CD4-positive, alpha-beta T cell treated with Interleukin-6 for 4 hours (primary cell): Measurements from ENCODE around the gene MAL.
"Not testable (repeated sequence)": the region's sequence is repeated elsewhere in the genome, so short reads cannot be mapped to it uniquely, and the experiment has no call there.

Source experiments
- DNase-seq: peaks from one replicate; pipeline ENCODE4 v3.0.0-alpha.2; 2020; ENCODE audit warnings: mixed read lengths

The MAL gene

DNA sequence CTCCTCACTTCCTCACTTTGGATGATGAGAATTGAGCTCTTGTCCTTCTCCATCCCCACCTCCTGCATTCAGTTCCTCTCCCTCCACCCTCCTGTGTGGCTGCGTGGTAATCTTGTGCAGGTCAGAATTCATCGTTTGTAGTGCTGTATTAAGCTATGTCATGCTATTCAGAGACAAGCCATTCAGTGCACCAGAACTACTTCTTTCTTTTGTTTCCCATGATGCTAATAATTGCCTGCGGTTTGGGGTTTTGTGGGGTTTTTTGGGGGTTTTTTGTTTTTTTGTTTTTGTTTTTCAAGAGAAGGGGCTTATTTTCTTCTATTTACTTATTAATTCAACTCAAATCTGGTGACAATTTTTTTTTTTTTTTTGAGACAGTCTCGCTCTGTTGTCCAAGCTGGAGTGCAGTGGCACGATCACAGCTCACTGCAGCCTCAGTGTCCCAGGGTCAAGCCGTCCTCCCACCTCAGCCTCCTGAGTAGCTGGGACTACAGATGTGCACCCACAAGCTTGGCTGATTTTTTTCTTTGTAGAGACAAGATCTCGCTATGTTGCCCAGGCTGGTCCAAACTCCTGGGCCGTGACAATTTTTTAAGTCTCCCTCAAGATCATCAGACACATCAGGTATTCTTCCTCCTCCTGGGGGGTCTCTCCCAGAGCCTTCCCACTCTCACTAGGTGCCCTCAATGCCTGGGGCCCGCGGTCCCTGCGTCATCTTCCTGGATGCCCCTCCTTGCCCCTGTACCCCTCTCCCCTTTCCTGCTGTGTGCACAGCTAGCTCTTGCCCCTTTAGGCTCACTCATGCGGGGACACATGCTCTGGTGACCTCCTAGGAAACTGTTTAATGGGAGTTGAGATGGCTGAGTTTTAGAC lies 37.8 kb downstream of the MAL start:
- DNase-seq, result no peak

DNA sequence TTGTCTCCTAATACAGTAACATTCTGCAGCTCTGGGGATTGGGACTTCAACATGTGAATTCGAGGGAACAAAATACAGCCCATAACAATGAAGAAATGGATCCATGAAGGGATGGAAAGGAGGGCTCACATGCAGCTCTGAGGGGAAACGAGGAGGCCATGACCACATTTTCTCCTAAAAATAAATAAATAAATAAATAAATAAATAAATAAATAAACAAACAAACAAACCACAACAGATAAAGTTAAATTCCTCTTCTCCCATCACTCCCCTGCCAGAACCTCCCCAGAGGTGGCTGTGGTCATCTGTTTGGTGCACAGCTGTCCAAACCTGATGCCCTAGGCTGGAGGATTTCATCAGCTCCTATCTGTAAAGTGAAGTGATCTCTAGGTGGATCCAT lies 42.7 kb downstream of the MAL start:
- no peak for DNase-seq

DNA sequence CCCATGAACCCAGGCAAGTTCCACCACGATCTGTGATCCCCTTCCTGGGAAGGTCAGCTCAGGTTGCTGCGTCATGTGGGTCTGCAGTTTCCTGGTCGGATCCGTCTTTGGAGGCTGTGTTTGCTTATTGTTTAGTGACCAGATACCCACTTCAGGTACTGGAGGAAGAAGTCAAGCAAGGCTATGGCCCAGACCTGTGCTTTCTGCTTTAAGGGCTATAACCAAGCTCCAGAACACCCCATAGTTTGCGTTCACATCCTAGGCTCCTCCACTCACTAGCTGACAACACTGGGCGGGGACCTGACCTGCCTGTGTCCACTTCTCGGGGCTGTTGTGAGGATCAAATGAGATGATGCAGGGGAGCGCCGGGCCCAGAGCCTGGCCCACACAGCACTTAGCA lies 44.0 kb downstream of the MAL start:
- no peak for DNase-seq

DNA sequence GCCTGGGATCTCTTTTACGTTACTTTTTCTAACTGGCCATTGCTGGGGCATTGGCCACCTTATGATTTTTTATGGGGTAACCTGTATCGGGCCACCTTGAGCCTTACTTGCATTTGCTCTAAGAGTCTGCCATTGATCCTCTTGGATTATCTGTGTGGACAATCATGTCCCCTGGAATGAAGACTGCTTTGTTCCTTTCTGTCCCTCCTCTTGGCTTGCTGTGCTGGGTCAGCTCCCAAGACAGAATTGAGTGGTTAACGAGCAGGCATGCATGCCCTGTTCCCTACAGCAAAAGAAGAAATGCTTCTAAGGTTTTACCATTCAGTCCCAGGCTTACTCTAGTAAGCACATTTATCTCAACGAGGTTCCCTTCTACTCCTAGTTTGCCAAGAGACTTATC lies 46.3 kb downstream of the MAL start:
- no peak for DNase-seq

DNA sequence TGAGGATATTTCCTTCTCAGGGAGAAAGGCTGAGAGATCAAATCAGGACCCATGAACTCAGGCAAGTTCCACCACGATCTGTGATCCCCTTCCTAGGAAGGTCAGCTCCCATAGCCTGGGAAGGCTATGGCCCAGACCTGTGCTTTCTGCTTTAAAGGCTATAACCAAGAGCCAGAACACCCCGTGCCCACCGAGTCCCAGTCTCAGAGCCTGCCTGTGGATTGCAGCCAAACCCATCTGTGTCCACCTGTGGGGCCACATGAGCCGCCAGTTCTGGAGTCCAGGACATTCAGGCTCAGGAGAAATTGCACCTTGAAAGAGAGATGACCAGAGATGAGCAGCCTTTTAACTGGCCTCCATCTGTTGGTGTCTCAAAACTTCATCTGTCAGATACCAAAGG lies 46.9 kb downstream of the MAL start:
- DNase-seq, result no peak

DNA sequence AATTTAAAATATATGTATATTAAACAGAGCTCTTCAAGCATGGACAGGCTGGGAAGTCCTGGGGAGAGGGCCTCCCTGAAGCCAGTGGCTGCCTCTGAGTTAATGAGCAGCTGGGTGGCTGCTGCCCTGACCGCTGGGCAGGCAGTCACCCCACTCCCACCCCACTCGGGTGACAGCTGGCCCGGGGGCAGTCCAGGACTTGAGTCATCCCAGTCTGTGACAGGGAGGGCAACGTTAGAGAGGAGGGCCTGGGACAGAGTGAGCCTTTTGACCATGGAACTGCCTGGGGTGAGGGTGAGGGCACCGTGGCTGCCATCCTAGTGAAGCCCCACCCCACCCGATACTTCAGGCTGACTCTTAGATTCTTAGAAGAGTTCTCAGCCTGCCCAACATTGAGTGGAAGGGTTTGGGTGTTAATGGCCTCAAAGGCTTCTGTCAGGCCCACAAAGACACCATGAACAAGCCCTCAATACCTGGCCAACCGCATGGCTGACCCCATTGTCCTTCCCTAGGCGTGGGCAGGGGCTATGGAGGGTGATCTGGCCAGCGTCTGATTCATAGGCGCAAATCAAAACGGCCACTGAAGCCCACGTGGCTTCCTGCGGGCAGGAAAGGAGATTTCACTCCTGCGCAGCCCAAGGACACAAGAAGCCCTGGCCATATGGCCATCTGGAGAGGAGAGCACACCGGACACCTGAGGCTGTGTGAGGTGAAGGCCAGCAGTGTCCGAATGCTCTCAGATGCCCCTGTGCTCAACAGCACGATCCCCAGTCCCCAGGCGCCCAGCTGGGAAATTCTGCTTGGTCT lies 48.6 kb downstream of the MAL start:
- DNase-seq, result peak; percentile 21

DNA sequence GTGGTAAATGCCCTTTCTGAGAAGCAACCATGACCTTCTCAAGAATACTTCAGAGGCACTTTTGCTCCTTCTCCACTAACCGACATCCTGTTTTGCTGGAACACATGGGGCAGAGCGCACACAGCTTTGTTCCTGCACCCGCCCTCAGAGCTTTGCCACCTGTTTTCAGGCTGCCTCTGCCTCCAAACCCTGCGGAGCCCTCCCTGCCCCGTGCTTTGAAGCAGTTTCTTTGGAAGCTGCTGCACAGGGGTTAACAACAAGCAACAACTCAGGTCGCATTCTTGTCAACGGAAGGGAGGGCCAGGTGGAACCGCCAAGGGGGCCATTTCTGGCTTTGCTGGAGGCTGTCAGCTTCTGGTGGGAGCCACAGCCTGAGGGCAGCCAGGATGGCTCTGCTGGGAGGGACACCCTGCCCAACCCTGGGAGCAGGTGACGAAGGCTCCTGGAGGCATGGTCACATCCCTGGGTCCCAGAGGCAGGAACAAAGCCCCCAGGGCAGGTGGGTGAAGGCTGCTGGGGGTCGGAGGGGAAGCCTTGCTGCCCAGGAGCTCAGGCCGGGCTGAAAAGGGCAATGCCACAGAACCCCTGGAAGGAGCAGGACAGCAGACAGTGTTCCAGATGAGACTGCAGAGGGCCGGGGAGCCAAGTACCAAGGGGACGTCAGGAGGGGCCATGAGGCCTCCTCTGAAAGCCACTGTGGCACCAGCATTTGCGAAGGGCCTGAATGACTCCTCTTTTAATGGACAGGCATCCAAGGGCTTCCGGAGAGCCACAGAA lies 49.3 kb downstream of the MAL start:
- DNase-seq, result peak; percentile 86

DNA sequence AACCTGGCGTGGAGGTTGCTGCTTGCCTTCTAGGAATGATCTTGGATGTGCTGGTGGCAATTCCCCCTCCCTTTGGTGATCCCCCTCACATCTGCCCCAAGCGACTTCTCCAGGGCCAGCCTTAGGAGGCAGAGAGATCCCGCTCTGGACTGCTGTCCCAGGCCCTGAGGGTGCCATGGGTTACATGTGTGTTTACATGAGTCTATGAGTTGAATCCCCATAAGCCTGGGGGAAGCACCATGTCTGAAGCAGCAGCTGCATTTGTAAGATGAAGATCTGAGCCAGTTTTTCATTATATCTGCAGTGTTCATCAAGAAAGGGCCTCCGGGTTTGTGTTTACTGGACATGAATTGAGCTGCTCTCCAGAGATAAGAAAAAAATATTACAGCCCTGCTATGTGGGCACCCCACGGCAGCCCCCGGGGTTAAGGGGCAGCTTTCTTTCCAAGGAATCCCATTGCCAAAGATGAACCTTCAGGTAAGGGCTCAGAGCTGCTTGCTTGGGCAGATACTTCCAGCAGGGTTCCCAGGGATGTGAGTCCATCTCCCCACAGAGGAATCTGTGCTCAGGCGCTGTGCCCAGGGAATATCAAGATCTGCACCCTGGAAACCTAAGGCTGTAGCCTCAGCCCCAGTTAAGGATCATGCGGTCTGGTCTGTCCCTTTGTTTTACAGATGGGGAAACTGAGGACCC lies 50.1 kb downstream of the MAL start:
- peak; percentile 23 for DNase-seq

DNA sequence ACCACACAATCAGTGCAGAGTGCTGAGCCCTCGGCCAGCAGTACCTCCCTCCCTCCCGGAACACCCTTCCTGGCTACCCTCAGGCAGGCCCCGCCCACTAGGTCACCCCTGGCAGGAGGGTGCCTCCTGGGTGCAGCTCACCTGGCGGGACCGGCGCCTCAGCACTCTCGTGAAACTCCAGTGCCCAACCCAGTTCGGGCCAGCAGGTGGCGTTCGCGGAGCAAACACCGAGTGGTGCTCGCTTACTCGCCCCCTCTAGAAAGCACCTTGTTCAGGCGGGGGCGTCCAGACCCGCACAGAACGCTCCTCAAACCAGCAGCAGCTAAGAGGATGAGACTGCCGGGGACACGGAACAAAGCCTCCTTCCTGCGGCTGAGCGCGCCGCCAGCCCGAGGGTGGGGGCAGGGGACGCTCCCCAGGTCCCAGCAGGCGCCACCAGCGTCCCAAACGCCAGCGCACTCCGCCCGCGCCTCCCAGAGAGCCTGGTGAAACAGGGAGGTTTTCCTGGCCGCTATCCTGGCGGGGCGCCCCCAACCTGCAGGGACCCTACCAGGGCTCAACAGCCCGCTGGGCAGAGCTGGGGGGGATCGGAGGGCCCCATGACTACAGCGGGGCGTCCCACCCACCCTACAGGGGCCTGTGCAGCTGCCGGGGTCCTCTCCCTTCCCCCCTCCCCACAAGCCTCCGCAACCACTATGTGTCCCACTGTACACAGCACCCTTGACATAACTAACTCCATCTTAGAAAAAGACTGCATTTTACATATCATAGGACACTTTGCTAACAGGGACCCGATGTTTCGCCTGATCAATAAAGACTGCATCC lies 51.4 kb downstream of the MAL start:
- DNase-seq, result peak; percentile 97

DNA sequence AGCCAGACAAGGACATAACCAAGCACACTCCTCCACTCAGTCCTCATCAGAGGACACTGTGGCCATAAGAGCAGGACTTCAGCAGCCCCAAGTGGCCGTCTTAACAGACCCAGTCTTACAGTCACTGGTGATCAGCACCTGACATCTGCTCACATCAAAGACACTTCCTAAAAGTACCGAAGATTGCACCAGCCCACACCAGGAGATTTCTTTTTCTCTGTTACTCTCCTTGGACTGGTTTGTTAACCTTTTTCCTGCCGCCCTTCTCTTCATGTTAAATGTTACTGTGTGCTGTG lies 52.0 kb downstream of the MAL start:
- peak; percentile 22 for DNase-seq

DNA sequence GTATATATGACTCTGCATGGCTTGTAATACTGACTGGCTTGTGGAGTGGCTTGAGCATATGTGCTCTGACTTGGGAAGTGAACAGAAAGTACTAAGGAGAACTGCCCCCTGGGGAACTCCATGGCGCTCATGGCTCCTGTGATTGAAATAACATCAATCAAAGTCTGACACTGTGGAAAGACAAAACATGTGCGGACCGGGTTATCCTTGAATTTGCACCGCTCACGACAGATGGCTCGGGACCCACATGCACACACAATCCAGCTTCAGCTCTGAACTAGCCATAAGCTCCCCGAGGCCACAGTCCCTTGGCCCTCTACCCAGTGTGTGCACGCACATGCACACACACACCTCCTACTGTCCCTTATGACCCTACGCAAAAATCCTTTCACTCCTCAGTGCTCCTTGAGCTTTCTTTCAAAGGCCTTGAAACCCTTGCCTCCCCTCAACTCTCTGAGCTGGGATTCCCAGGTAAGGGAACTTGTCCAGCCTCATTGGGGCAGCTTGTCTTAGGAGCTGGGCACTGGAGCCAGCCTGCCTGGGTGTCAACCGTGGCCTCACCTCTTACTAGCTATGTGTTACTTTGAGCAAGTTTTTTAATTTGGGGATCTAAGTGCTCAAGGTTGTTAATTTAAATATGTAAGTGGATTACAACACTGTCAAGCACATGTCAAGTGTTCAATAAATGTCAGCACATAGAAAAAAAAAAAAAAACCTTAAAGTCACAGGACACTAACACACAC lies 52.5 kb downstream of the MAL start:
- no peak for DNase-seq

DNA sequence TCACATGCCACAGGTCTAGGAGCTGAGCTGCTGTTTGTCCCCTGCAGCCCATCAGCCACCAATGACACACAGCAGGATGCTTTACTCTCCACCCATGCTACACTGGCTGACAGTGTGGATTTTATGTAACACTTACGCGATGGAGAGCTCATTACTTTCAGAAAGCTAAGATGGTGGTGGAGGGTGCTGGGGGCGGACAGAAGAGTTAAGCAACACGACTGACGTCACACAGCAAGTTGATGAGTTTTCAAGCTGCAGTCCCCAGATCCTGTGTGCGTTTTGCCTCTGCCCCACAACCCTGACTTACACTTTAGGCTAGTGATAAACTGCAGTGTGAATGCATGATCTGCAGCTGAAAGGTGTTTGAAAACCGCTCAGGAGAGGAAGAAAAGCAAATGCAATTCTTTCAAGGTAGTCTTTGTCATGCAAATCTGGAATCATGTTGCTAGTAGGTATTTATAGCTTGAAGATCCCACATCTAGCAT lies 53.7 kb downstream of the MAL start:
- DNase-seq, result peak; percentile 38

DNA sequence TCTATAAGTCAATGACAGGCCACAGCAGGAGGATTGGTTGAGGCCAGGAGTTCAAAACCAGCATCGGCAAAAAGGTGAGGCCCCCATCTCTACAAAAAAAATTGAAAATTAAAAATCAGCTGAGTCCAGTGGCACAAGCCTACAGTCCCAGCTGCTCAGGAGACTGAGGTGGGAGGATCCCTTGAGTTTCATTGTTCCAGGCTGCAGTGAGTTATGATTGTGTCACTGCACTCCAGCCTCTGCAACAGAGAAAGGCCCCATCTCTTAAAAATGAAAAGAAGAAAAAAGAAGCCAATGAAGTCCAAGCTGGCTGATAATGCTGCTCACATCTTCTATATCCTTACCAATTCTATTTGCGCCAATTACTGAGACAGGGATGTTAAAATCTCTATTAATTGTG lies 57.0 kb downstream of the MAL start:
- DNase-seq, result no peak

DNA sequence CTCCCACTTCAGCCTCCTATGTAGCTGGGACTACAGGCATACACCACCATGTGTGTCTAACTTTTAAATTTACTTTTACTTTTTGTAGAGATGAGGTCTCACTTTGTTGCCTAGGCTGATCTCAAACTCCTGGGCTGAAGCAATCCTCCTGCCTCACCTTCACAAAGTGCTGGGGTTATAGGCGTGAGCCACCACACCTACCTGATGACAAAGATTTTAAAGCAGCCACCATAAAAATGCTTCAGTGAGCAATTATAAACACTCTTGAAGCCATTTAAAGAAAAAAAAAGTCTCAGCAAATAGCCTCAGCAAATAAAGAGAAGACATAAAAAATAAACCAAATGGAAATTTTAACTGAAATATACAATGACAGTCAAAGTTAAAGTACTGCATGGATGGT lies 60.5 kb downstream of the MAL start:
- DNase-seq, result no peak

DNA sequence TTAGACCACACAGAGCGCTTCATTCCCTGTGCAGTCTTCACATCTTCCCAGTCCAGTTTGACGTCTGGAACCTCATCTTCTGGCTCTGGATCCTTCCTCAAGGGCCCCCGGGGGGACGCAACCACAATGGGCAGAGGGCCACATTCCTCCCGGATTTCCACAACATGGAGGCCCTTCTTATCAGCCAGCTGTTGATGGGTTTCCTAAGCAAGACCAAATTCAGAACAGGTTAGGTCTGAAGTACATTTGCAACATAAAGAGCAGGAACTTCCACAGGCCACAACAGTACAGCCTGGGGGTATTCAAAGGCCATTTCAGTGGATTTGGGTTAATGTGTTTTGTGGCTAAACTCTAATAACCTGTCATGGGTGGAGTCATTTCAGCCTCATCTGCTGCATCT lies 61.9 kb downstream of the MAL start:
- no peak for DNase-seq

DNA sequence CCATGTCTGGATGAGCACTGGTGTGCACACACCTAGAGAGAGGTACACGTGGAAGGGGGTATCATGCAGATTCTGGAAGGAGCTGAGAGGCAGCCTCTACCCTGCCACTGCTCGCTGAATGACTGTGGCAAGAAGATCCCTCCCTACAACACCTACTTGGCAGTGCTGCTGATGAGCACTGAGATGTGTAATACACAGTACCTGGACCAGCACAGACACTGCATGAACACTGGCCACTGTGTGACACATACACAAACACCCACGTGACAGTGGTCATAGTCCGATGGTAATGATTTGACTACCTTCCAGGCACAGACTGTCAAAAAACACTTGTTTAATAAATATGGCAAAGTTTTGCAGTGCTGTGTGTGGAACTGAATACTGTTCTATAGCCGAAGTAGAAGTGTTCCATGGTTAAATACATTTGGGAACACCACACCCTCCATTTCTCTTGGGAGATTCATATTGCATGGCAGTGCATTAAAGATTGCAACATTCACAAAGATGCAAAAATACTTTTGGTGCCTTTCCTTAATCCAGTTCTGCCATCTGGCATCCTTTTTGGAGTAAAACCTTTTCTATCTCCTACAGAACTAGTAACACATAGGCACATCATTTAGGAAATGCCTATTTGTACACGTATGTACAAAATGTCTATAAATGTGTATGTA lies 66.5 kb downstream of the MAL start:
- DNase-seq, result no peak

DNA sequence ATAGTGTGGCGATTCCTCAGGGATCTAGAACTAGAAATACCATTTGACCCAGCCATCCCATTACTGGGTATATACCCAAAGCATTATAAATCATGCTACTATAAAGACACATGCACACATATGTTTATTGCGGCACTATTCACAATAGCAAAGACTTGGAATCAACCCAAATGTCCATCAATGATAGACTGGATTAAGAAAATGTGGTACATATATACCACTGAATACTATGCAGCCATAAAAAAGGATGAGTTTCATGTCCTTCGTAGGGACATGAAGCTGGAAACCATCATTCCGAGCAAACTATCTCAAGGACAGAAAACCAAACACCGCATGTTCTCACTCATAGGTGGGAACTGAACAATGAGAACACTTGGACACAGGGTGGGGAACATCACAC lies 72.8 kb downstream of the MAL start:
- not testable (repeated sequence) for DNase-seq

DNA sequence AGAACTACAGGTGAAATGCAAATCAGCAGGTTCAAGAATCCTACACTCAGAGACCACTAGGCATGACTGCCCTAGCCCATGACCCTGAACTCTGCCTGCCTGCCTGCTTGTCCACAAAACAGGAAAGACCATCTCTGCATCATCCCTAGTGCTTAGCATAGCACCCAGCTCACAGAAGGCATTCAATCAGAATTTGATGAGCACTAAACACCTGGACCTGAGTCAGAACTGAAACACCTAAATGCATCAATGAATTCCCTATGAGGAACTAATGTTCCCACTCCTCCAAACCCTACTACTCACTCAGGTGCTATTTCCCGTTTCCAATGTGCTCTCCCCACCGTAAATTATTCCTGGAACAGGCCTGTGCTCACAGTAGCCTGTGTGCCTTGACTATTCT lies 74.4 kb downstream of the MAL start:
- no peak for DNase-seq
